ENCODE results near the gene TCTN1. TPM values are rescaled to one million over a fixed set of nuclear protein-coding genes. Genes with fewer than 3 reads are reported as not detected.

Gene TCTN1
- total RNA-seq, 3 donors from 2014 or later = 7.2 to 23.7 (median 8.2) TPM

DNA sequence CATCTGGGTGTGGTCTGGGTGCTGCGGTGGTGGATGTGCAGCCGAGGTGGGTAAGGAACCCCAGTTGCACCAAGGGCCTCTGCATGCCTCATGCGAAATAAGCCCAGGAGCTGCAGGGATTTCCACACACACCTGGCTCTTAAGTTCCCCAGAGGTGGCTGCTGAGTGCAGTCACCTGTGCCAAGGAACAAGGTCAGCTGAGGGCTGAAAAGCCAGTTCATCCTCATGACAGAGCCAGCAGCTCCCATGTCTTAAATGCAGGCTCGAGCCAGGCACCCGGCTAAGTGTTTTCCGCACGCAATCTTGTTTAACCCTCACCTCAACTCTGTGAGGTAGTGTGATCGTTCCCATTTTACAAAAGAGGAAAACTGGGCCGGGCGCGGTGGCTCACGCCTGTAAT is 65.3 kb downstream of the TCTN1 start:
- intact Hi-C loops (cut with DNase I, micrococcal nuclease) = no loop called here
- Histone ChIP-seq H3K36me3 (ENCODE audit: low read depth) (no peaks in the 10 kb centered on the region), H3K4me3 (no peak overlapping the region), H3K9me3 (peaks cover 2% of the 10 kb centered on the region), H3K4me1 (ENCODE audit: low read depth) (no peaks in the 10 kb centered on the region)
- no peak for TF ChIP-seq CTCF (IDR thresholded peaks at IDR 0.05)
- ATAC-seq (no peak), DNase-seq (no peak)

GRCh38 chr12:110680032-110680431 is 66.1 kb downstream of the TCTN1 start:
- TF ChIP-seq CTCF (IDR thresholded peaks at IDR 0.05) = no peak

DNA sequence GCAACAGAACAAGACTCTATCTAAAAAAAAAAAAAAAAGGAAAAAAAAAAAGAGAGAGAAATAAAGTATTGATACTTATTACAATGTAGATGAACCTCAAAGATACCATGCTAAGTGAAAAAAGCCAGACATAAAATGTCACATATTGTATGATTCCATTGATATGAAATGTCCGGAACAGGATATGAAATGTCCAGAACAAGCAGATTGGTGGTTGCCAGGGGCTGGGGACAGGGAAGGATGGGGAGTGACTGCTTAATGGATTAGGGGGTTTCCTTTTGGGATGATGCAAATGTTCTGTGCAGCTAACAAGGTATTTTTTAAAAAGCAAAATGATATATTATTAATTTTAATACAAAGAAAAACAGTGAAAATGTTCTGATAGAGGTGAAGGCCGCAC is 70.0 kb downstream of the TCTN1 start:
- Histone ChIP-seq H3K36me3 (ENCODE audit: low read depth) (no peaks in the 10 kb centered on the region), H3K9me3 (no peaks in the 10 kb centered on the region), H3K4me3 (no peak overlapping the region), H3K4me1 (ENCODE audit: low read depth) (peaks cover 13% of the 10 kb centered on the region)
- intact Hi-C loops (cut with DNase I, micrococcal nuclease) = no loop called here
- TF ChIP-seq CTCF (IDR thresholded peaks at IDR 0.05) = no peak
- ATAC-seq (no peak), DNase-seq (no peak)

More at GRCh38 chr12:110680032-110680431, 66.1 kb downstream of the TCTN1 start:
- no peak for DNase-seq
- Histone ChIP-seq H3K4me1 (ENCODE audit: low read depth) (no peaks in the 10 kb centered on the region), H3K9me3 (peaks cover under 1% of the 10 kb centered on the region), H3K4me3 (no peak overlapping the region), H3K36me3 (ENCODE audit: low read depth) (no peaks in the 10 kb centered on the region)
- intact Hi-C loops (cut with DNase I, micrococcal nuclease) = no loop called here
- no peak for ATAC-seq

GRCh38 chr12:110684312-110684836 is 70.4 kb downstream of the TCTN1 start:
- Histone ChIP-seq H3K4me3 (no peak overlapping the region), H3K36me3 (ENCODE audit: low read depth) (no peaks in the 10 kb centered on the region), H3K9me3 (no peaks in the 10 kb centered on the region), H3K4me1 (ENCODE audit: low read depth) (peaks cover 13% of the 10 kb centered on the region)
- intact Hi-C loops (cut with DNase I, micrococcal nuclease) = no loop called here
- no peak for TF ChIP-seq CTCF (IDR thresholded peaks at IDR 0.05)
- ATAC-seq (no peak), DNase-seq (no peak)

DNA sequence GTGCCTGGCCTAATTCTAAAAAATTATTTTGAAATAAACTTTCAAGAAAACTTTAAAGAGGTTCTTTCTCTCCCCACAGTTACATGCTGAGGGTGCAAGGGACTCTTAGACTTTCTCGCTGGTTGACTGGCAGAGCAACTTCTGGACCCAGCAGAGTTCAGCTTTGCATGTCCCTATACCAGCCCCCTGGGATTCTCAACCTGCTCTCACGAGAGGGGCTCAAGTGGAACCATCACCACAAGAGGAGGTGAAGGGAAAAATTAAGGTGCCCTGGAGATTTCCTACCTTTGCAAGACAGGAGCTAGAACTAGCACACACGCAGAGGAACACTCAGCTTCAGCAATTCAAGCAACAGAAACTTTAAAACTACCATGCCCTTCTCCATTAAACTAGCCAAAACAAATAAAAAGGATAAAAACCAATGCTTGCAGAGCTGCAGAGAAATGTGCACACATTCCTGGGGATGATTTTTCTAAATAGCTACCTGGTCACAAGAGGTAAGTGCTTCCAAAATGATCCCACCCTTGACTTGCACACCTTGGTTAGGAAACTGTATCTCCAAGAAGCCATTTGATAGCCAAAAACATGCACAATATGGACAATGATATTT is 72.5 kb downstream of the TCTN1 start:
- ATAC-seq (no peak), DNase-seq (no peak)
- intact Hi-C loops (cut with DNase I, micrococcal nuclease) = no loop called here
- Histone ChIP-seq H3K9me3 (no peaks in the 10 kb centered on the region), H3K36me3 (ENCODE audit: low read depth) (no peaks in the 10 kb centered on the region), H3K4me1 (ENCODE audit: low read depth) (peaks cover 13% of the 10 kb centered on the region), H3K4me3 (no peak overlapping the region)
- no peak for TF ChIP-seq CTCF (IDR thresholded peaks at IDR 0.05)
